Type B pancreatic cell (in vitro differentiated cells): ENCODE data around the gene ADAM12. TPM values are rescaled to one million over a fixed set of nuclear protein-coding genes. Genes with fewer than 3 reads are reported as not detected.

Experiments
- DNase-seq: peaks from one replicate; pipeline ENCODE4 v3.0.0; 2021; ENCODE audit warnings: mixed read lengths; ENCODE audit not compliant: unreplicated experiment; ENCODE audit errors: extremely low spot score
- H3K27ac Mint-ChIP-seq: 2 replicates; pipeline ENCODE4 v1.8.0; 2021; ENCODE audit warnings: mild to moderate bottlenecking, mixed read lengths
- H3K27me3 Mint-ChIP-seq: 2 replicates; pipeline ENCODE4 v1.8.0; 2021; ENCODE audit warnings: mixed read lengths
- H3K36me3 Mint-ChIP-seq: 2 replicates; pipeline ENCODE4 v1.8.0; 2021; ENCODE audit warnings: mixed read lengths
- H3K4me1 Mint-ChIP-seq: one replicate; pipeline ENCODE4 v1.8.0; 2021; ENCODE audit warnings: mixed read lengths; ENCODE audit not compliant: unreplicated experiment
- H3K4me3 Mint-ChIP-seq: 2 replicates; pipeline ENCODE4 v1.8.0; 2021; ENCODE audit warnings: mild to moderate bottlenecking, mixed read lengths
- H3K9me3 Mint-ChIP-seq: 2 replicates; pipeline ENCODE4 v1.8.0; 2021; ENCODE audit warnings: mixed read lengths
- total RNA-seq: library from RNA; stranded (reverse); gene quantifications from 2 replicates; pipeline ENCODE4 v1.2.1, GENCODE V29; 2021; ENCODE audit warnings: low replicate concordance
- TF ChIP-seq, protein P1 (sequence below): fragments of 200-600 bp; sonication (generic); conservative IDR thresholded peaks from 2 replicates; pipeline ENCODE4 v1.5.0; 2021; ENCODE audit warnings: antibody characterized with exemption, mild to moderate bottlenecking

The ADAM12 gene
- total RNA-seq, 1 donor from 2014 or later: 31.6 TPM

DNA sequence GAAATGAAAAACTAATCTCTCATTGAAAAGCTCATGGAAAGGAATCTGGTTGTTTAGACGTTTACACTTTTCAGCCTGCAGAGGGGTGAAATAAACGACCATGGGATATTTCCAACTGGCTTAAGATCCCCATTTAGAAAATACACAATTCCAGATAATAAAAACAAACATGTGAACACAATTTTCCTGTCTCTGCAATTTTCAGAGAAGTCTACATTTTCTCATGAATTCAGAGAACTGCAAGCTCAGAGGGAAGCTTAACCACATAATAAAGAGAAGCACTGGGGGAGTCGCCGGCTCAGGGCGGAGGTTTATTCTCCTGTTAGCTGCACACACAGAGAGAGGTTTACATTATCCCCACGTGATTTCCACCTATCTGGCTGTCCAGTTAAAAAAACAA lies 276.8 kb downstream of the ADAM12 start:
- H3K4me1 Mint-ChIP-seq: peaks cover 15% of the 10 kb centered on the region
- peaks cover 13% of the 10 kb centered on the region for H3K9me3 Mint-ChIP-seq
- TF ChIP-seq, protein P1, sequence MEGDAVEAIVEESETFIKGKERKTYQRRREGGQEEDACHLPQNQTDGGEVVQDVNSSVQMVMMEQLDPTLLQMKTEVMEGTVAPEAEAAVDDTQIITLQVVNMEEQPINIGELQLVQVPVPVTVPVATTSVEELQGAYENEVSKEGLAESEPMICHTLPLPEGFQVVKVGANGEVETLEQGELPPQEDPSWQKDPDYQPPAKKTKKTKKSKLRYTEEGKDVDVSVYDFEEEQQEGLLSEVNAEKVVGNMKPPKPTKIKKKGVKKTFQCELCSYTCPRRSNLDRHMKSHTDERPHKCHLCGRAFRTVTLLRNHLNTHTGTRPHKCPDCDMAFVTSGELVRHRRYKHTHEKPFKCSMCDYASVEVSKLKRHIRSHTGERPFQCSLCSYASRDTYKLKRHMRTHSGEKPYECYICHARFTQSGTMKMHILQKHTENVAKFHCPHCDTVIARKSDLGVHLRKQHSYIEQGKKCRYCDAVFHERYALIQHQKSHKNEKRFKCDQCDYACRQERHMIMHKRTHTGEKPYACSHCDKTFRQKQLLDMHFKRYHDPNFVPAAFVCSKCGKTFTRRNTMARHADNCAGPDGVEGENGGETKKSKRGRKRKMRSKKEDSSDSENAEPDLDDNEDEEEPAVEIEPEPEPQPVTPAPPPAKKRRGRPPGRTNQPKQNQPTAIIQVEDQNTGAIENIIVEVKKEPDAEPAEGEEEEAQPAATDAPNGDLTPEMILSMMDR: no peak
- no peak for DNase-seq
- no peak overlapping the region for H3K4me3 Mint-ChIP-seq
- peaks cover 3% of the 10 kb centered on the region for H3K27me3 Mint-ChIP-seq
- H3K27ac Mint-ChIP-seq: no peak overlapping the region
- H3K36me3 Mint-ChIP-seq: peaks cover 14% of the 10 kb centered on the region

DNA sequence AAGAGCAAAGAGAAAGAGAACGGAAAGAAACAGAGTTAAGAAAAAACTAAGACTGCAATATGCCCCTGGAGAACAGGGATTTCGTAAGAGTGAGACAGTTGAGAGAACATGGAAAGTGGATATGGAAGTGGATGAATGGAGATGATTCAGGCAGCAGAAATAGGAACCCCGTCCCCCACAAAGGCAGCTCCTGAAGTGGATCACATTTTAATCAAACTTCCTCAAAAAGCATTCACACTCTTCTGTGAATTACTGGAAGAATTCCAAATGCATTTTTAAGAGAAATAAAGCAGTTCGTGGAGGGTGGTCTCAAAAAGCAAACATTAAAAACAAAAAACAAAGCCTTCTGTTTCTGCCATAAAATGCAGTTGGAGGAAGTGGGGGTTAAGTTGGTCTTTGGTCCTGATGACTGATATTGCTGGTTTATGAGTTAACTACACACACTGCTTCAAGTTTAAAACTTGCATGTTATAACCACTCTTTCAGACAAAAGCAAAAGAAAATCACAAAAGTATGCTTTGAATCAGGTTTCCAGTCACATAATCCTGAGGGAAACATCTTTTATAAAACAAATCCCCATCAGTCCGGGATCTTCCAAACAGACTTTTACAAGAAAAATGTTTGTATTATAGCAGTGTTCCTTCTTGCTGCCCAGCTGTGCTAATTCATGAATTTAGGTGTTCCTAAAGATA lies 277.6 kb downstream of the ADAM12 start:
- Mint-ChIP-seq H3K4me1 (peaks cover 15% of the 10 kb centered on the region), H3K27ac (no peak overlapping the region), H3K9me3 (peaks cover 13% of the 10 kb centered on the region), H3K36me3 (peaks cover 14% of the 10 kb centered on the region), H3K27me3 (no peaks in the 10 kb centered on the region), H3K4me3 (peak overlapping the region; percentile 3)
- DNase-seq: no peak
- TF ChIP-seq, protein P1: no peak

DNA sequence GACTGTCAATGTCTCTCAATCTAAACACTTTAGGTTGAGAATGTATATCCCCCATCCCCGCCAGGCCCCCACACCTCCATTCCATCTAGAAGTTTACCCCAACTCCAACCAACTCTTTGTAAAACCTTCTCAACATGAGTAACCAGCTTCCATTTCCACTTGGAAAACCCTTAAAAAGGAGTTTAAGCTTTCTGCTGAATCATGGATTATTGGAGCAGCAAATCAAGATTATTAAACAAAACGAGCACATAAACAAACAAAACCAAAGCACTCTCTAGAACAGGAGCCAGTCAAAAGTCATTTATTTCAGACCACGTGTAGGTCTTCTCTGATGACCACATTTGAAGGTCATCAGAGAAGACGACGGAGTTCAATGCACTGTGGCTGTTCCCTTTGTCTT lies 278.4 kb downstream of the ADAM12 start:
- TF ChIP-seq, protein P1: no peak
- no peaks in the 10 kb centered on the region for H3K27me3 Mint-ChIP-seq
- H3K4me1 Mint-ChIP-seq: peaks cover 15% of the 10 kb centered on the region
- H3K27ac Mint-ChIP-seq: no peak overlapping the region
- H3K9me3 Mint-ChIP-seq: peaks cover 13% of the 10 kb centered on the region
- peaks cover 14% of the 10 kb centered on the region for H3K36me3 Mint-ChIP-seq
- DNase-seq: no peak
- no peak overlapping the region for H3K4me3 Mint-ChIP-seq

DNA sequence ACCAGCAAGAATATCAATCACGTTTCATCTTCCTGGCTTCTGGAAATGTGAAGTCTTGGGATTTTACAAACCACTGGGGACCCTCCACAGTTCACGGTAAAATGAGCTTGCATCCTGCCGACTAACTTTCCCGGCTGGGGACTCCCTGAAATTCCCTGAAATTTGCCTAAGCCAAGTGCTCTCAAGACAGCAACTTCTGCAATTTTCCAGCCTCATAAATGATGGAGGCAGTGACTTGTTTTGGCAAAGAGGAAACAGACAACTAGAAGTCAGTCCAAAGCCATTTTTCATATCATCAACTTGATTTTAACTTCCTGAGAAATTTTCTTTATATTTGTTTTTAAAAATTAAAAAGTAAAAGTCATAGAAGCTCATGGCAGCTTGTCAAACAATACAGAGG lies 279.6 kb downstream of the ADAM12 start:
- TF ChIP-seq, protein P1: no peak
- no peak for DNase-seq
- Mint-ChIP-seq H3K36me3 (peaks cover 10% of the 10 kb centered on the region), H3K4me1 (peaks cover 15% of the 10 kb centered on the region), H3K4me3 (no peak overlapping the region), H3K27me3 (no peaks in the 10 kb centered on the region), H3K27ac (no peak overlapping the region), H3K9me3 (peaks cover 11% of the 10 kb centered on the region)

DNA sequence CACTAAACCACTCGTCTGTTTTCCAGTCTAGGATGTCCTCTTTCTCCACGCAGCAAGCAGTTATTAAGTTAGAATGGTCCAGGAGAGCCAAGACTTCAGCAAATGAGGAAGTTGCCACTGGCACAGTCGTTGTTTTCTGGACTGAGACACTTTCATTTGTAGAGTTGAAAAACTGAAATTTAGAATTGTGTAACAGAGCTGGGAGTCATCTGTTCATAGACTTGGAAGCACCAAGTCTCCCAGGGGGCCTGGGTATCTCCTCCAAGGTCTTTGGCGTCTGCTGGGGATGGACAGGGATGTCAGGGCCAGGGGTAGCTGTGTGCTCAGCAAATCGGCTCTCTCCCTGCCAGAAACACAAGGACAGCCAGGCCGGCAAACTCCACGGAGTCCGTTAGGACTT lies 283.5 kb downstream of the ADAM12 start:
- TF ChIP-seq, protein P1: no peak
- Mint-ChIP-seq H3K36me3 (peaks cover 5% of the 10 kb centered on the region), H3K4me1 (peaks cover 2% of the 10 kb centered on the region), H3K27ac (no peak overlapping the region), H3K27me3 (no peaks in the 10 kb centered on the region), H3K9me3 (no peaks in the 10 kb centered on the region), H3K4me3 (no peak overlapping the region)
- DNase-seq: no peak
